Thoracic aorta (tissue), 2 donors: ENCODE results near the gene GARIN5A. TPM values are rescaled to one million over a fixed set of nuclear protein-coding genes. Genes with fewer than 3 reads are reported as not detected.

ENCODE experiments used
- ATAC-seq: fragments of 150-250 bp; one replicate; pipeline ENCODE4 v1.8.0; 2017; ENCODE audit warnings: low read depth; ENCODE audit not compliant: insufficient number of reproducible peaks, low FRiP score
- DNase-seq: peaks from one replicate; pipeline ENCODE4 v3.0.0-alpha.2; 2020; ENCODE audit warnings: low spot score
- H3K27ac ChIP-seq, 2 donors: fragments of 200-600 bp; sonication (generic); 1 replicate in 1 of 2; 2 replicates in 1 of 2; pipeline ENCODE4 v1.5.1; 2016; ENCODE audit warnings: mild to moderate bottlenecking in 2 of 2, moderate library complexity in 2 of 2
- H3K27me3 ChIP-seq: fragments of 200-600 bp; sonication (generic); replicated peaks from 2 replicates; pipeline ENCODE4 v1.6.0; 2016; ENCODE audit warnings: mild to moderate bottlenecking; ENCODE audit not compliant: insufficient read depth
- H3K36me3 ChIP-seq: fragments of 200-600 bp; sonication (generic); one replicate; pipeline ENCODE4 v1.5.1; 2016
- H3K4me1 ChIP-seq, 2 donors: fragments of 200-600 bp; sonication (generic); 1 replicate in 1 of 2; 2 replicates in 1 of 2; pipeline versions ENCODE4 v1.5.1 to v1.6.0; 2016; ENCODE audit warnings: low read depth in 2 of 2, mild to moderate bottlenecking in 1 of 2; ENCODE audit not compliant: control insufficient read depth in 1 of 2
- H3K4me3 ChIP-seq: fragments of 200-600 bp; sonication (generic); 2 replicates; pipeline ENCODE4 v1.5.1; 2016; ENCODE audit warnings: mild to moderate bottlenecking
- H3K9me3 ChIP-seq: fragments of 200-600 bp; sonication (generic); 2 replicates; pipeline ENCODE4 v1.5.1; 2016
- CTCF ChIP-seq: fragments of 200-600 bp; sonication (generic); IDR thresholded peaks from one replicate; pipeline ENCODE4 v1.5.1; 2019; ENCODE audit warnings: antibody characterized with exemption
- total RNA-seq, 2 donors: library from RNA; depleted of rRNA; stranded (reverse); fragments of >200 nt; gene quantifications; one replicate each; pipeline versions ENCODE4 v1.1.0 to v1.2.3, GENCODE V29; 2016

GARIN5A gene
- total RNA-seq, 2 donors from 2014 or later: 0.56 TPM; not detected in 1

GRCh38 chr19:50500753-50501151 lies 24.1 kb upstream of the GARIN5A start:
- H3K36me3 ChIP-seq: no peaks in the 10 kb centered on the region
- no peak for ATAC-seq

GRCh38 chr19:50500060-50500752 lies 23.6 kb upstream of the GARIN5A start:
- H3K4me3 ChIP-seq: no peak overlapping the region
- no peak overlapping the region for H3K27ac ChIP-seq
- no peaks in the 10 kb centered on the region for H3K9me3 ChIP-seq
- H3K4me1 ChIP-seq: no peaks in the 10 kb centered on the region
- no peak for ATAC-seq
- H3K27me3 ChIP-seq: no peaks in the 10 kb centered on the region
- DNase-seq: no peak
- H3K36me3 ChIP-seq: no peaks in the 10 kb centered on the region
- TF ChIP-seq CTCF: no peak

More at GRCh38 chr19:50500753-50501151, 24.1 kb upstream of the GARIN5A start:
- H3K4me1 ChIP-seq: no peaks in the 10 kb centered on the region
- no peaks in the 10 kb centered on the region for H3K27me3 ChIP-seq
- no peak overlapping the region for H3K4me3 ChIP-seq
- no peaks in the 10 kb centered on the region for H3K9me3 ChIP-seq
- H3K27ac ChIP-seq: no peak overlapping the region
- no peak for TF ChIP-seq CTCF
- DNase-seq: no peak

GRCh38 chr19:50498219-50499056 lies 21.8 kb upstream of the GARIN5A start:
- no peak for ATAC-seq
- Histone ChIP-seq H3K36me3 (no peaks in the 10 kb centered on the region), H3K27ac (no peak overlapping the region), H3K27me3 (no peaks in the 10 kb centered on the region), H3K4me1 (no peaks in the 10 kb centered on the region), H3K4me3 (no peak overlapping the region), H3K9me3 (no peaks in the 10 kb centered on the region)
- no peak for DNase-seq
- TF ChIP-seq CTCF: no peak

- H3K4me1 ChIP-seq: no peaks in the 10 kb centered on the region
- H3K27ac ChIP-seq: no peak overlapping the region
- no peaks in the 10 kb centered on the region for H3K27me3 ChIP-seq
- no peak for TF ChIP-seq CTCF
- ATAC-seq (no peak), DNase-seq (no peak)
- no peak overlapping the region for H3K4me3 ChIP-seq
- H3K9me3 ChIP-seq: no peaks in the 10 kb centered on the region
- no peaks in the 10 kb centered on the region for H3K36me3 ChIP-seq
Observed at GRCh38 chr19:50497022-50497405, 20.4 kb upstream of the GARIN5A start.

GRCh38 chr19:50496189-50497021 lies 19.8 kb upstream of the GARIN5A start:
- no peak overlapping the region for H3K4me3 ChIP-seq
- H3K36me3 ChIP-seq: no peaks in the 10 kb centered on the region
- ATAC-seq: no peak
- no peaks in the 10 kb centered on the region for H3K9me3 ChIP-seq
- no peak overlapping the region for H3K27ac ChIP-seq
- DNase-seq: no peak
- H3K4me1 ChIP-seq: no peaks in the 10 kb centered on the region
- no peaks in the 10 kb centered on the region for H3K27me3 ChIP-seq
- no peak for TF ChIP-seq CTCF
